Activated CD4-positive, alpha-beta T cell treated with anti-CD3 and anti-CD28 coated beads, Interleukin-2, amount 10 ng/mL, durations not matched to agents 7 days and 5 days (primary cell): ENCODE data around the gene RBM12. TPM values are rescaled to one million over a fixed set of nuclear protein-coding genes. Genes with fewer than 3 reads are reported as not detected.

ENCODE experiments used
- CTCF ChIA-PET: fragments of 350-600 bp; sonication (Branson Sonifier 250); formaldehyde crosslinking; loops from one replicate; lab custom pipeline; 2021; ENCODE audit warnings: antibody characterized with exemption; lab: Charles Lee
- POLR2A ChIA-PET: fragments of 350-600 bp; sonication (Branson Sonifier 250); formaldehyde crosslinking; loops from one replicate; lab custom pipeline; 2021; ENCODE audit warnings: antibody characterized with exemption; lab: Charles Lee
- DNase-seq: peaks from one replicate; pipeline ENCODE4 v3.0.0-alpha.2; 2020
- H3K27ac Mint-ChIP-seq: one replicate; pipeline ENCODE4 v1.8.0; 2021; ENCODE audit warnings: mild to moderate bottlenecking, moderate library complexity, mixed read lengths
- H3K27me3 Mint-ChIP-seq: one replicate; pipeline ENCODE4 v1.8.0; 2021; ENCODE audit warnings: mixed read lengths
- H3K36me3 Mint-ChIP-seq: one replicate; pipeline ENCODE4 v1.8.0; 2021; ENCODE audit warnings: low read depth, mixed read lengths
- H3K4me1 Mint-ChIP-seq: one replicate; pipeline ENCODE4 v1.8.0; 2021; ENCODE audit warnings: mixed read lengths
- H3K4me3 Mint-ChIP-seq: one replicate; pipeline ENCODE4 v1.8.0; 2021; ENCODE audit warnings: mild to moderate bottlenecking, moderate library complexity, mixed read lengths
- H3K9me3 Mint-ChIP-seq: one replicate; pipeline ENCODE4 v1.8.0; 2021; ENCODE audit warnings: mixed read lengths
- total RNA-seq, 2 experiments: library from RNA; stranded (reverse); gene quantifications; one replicate each; pipeline ENCODE4 v1.2.3, GENCODE V29; 2021

The RBM12 gene
- total RNA-seq, 2 experiments from 2014 or later: 121 to 127 TPM

- peaks cover 40% of the 10 kb centered on the region for H3K36me3 Mint-ChIP-seq
- ChIA-PET CTCF (interaction anchor here (0.6 kb wide), 1 partner anchor 83 kb away, joined by 3 read pairs; no protein-coding TSS in a partner anchor), POLR2A (no interaction called here)
- no peak for DNase-seq
- no peak overlapping the region for H3K4me3 Mint-ChIP-seq
- no peaks in the 10 kb centered on the region for H3K4me1 Mint-ChIP-seq
- no peak overlapping the region for H3K27ac Mint-ChIP-seq
- no peaks in the 10 kb centered on the region for H3K9me3 Mint-ChIP-seq
- H3K27me3 Mint-ChIP-seq: no peaks in the 10 kb centered on the region
Observed at GRCh38 chr20:35626386-35627001, 38.2 kb downstream of the RBM12 start.

GRCh38 chr20:35625584-35626385, 38.9 kb downstream of the RBM12 start:
- Mint-ChIP-seq H3K27me3 (no peaks in the 10 kb centered on the region), H3K4me1 (no peaks in the 10 kb centered on the region), H3K36me3 (peaks cover 40% of the 10 kb centered on the region), H3K9me3 (no peaks in the 10 kb centered on the region), H3K4me3 (no peak overlapping the region), H3K27ac (no peak overlapping the region)
- ChIA-PET CTCF (interaction anchor here (1.0 to 2.0 kb wide), 2 partner anchors 9 to 329 kb away, joined by 3 to 5 read pairs; partner anchors contain the start of gene SCAND1), POLR2A (no interaction called here)
- no peak for DNase-seq

- Mint-ChIP-seq H3K4me1 (peaks cover 30% of the 10 kb centered on the region), H3K4me3 (no peak overlapping the region), H3K27me3 (no peaks in the 10 kb centered on the region), H3K27ac (no peak overlapping the region), H3K36me3 (peaks cover 16% of the 10 kb centered on the region), H3K9me3 (no peaks in the 10 kb centered on the region)
- DNase-seq: no peak
- ChIA-PET POLR2A (no interaction called here), CTCF (interaction anchor here (0.6 to 9.3 kb wide), 3 partner anchors 16 to 158 kb away, joined by 3 to 50 read pairs (median 4); no protein-coding TSS in a partner anchor)
Observed at GRCh38 chr20:35621560-35621946, 43.1 kb downstream of the RBM12 start.

DNA sequence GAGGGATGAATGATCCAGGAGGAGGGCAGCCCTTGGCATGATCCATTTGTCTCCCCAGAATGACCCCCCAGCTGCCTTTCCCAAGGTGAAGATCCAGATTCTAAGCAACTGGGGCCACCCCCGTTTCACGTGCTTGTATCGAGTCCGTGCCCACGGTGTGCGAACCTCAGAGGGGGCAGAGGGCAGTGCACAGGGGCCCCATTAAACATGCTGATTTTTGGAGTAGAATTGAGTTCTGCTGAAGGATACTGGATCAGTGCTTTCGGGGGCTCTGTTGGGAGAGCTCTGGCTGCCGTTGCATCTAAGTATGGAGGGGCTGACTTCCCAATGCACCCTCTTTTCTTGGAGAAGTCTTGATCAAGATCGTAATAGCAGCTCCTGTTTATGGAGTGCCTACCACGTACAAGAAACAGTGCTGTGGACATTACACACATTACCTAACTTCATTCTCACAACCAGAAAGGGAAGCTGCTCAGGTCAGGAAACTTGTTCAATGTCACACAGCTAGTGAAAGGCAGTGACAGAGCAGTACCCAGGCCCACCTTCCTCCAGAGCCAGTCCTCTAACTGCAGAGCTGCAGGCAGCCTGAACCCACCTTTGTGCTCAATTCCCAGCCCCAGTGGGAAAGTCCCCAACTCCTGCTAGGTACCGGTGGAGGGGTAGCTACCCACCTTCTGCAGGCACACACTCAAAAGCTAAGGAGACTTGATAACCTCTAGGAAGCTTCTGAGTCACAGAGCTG, 43.7 kb downstream of the RBM12 start:
- ChIA-PET POLR2A (interaction anchor here (0.5 kb wide), 1 partner anchor 27 kb away, joined by 3 read pairs; no protein-coding TSS in a partner anchor), CTCF (interaction anchor here (0.6 to 9.3 kb wide), 3 partner anchors 16 to 158 kb away, joined by 3 to 50 read pairs (median 4); no protein-coding TSS in a partner anchor)
- peak overlapping the region; percentile 50 for H3K27ac Mint-ChIP-seq
- H3K36me3 Mint-ChIP-seq: peaks cover 11% of the 10 kb centered on the region
- no peak for DNase-seq
- no peaks in the 10 kb centered on the region for H3K9me3 Mint-ChIP-seq
- H3K4me3 Mint-ChIP-seq: no peak overlapping the region
- H3K4me1 Mint-ChIP-seq: peaks cover 33% of the 10 kb centered on the region
- no peaks in the 10 kb centered on the region for H3K27me3 Mint-ChIP-seq

DNA sequence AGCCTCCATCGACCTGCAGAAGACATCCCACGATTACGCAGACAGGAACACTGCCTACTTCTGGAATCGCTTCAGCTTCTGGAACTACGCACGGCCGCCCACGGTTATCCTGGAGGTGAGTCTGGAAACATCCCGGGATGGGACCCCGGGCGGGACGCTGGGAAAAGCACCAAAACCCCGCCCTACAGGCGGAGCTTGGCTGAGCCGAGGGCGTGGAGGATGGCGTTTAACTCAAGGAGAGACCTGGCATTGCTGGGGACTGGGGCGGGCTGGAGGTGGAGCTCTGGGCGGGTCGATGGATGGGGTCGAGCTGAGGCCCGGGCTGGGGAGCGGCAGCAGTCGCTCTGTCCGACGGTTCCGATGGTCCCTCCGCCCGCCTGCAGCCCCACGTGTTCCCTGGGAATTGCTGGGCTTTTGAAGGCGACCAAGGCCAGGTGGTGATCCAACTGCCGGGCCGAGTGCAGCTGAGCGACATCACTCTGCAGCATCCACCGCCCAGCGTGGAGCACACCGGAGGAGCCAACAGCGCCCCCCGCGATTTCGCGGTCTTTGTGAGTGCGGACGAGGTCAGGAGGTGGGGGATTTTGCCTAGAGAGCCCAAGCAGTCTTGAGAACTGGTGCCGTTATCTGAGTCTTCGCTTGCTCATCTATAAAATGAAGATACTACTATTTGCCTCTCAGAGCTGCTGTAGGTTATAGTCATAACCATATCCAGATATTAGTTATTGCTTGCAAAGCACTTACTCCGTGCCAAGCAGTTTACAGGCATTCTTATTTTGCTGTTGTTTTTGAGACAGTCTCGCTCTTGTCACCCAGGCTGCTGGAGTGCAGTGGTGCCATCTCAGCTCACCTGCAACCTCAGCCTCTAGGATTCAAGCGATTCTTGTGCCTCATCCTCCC, 45.3 kb downstream of the RBM12 start:
- peak; percentile 76 for DNase-seq
- POLR2A ChIA-PET: interaction anchor here (1.0 to 2.3 kb wide), 3 partner anchors 44 to 335 kb away, joined by 4 to 9 read pairs (median 5); partner anchors contain the start of gene SCAND1
- peaks cover 40% of the 10 kb centered on the region for H3K4me1 Mint-ChIP-seq
- CTCF ChIA-PET: interaction anchor here (0.5 to 9.3 kb wide), 24 partner anchors 8 to 1290 kb away, joined by 3 to 50 read pairs (median 4); no protein-coding TSS in a partner anchor
- no peaks in the 10 kb centered on the region for H3K9me3 Mint-ChIP-seq
- no peaks in the 10 kb centered on the region for H3K27me3 Mint-ChIP-seq
- H3K4me3 Mint-ChIP-seq: peak overlapping the region; percentile 77
- H3K27ac Mint-ChIP-seq: peak overlapping the region; percentile 79
- no peaks in the 10 kb centered on the region for H3K36me3 Mint-ChIP-seq

DNA sequence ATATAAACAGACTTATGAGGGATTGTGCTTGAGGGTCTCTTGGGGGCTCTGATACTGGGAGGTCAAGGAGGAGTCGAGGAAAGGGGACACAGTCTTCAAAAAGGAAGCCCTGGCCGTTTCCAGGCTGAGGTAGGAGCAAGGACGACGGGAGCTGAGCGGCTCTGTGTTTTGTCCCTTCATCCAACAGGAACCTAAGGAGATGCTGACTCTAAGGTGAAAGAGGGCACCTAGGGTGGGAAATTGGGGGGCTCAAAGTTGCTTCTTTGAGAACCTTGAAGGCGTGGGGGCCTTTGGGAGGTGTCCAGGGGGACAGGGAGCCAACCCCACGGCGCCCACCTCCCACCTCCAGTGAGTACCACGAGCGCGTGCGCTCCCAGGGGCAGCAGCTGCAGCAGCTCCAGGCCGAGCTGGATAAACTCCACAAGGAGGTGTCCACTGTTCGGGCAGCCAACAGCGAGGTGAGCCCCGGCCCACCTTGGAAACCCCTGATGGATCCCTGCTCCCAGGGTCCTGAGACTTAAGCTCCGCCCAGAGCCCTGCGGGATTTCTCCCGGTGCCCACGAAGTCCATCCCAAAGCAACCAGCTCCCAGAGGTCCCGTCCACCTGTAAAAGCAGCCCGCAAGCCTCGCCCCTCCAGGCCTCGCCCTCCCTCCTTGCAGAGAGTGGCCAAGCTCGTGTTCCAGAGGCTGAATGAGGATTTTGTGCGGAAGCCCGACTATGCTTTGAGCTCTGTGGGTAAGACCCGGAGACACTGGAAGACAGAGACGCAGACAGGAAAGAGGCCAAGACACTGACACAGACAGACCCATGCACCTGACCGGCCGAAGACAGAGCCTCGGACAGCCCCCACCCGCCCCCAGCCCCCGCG, 46.2 kb downstream of the RBM12 start:
- DNase-seq: peak; percentile 32
- POLR2A ChIA-PET: interaction anchor here (1.0 to 2.3 kb wide), 3 partner anchors 45 to 336 kb away, joined by 4 to 9 read pairs (median 5); partner anchors contain the start of gene SCAND1
- Mint-ChIP-seq H3K9me3 (no peaks in the 10 kb centered on the region), H3K4me1 (peaks cover 43% of the 10 kb centered on the region), H3K27ac (peak overlapping the region; percentile 87), H3K27me3 (peaks cover 2% of the 10 kb centered on the region), H3K36me3 (no peaks in the 10 kb centered on the region), H3K4me3 (peak overlapping the region; percentile 77)
- CTCF ChIA-PET: interaction anchor here (0.5 to 9.3 kb wide), 17 partner anchors 9 to 522 kb away, joined by 3 to 50 read pairs (median 5); no protein-coding TSS in a partner anchor

DNA sequence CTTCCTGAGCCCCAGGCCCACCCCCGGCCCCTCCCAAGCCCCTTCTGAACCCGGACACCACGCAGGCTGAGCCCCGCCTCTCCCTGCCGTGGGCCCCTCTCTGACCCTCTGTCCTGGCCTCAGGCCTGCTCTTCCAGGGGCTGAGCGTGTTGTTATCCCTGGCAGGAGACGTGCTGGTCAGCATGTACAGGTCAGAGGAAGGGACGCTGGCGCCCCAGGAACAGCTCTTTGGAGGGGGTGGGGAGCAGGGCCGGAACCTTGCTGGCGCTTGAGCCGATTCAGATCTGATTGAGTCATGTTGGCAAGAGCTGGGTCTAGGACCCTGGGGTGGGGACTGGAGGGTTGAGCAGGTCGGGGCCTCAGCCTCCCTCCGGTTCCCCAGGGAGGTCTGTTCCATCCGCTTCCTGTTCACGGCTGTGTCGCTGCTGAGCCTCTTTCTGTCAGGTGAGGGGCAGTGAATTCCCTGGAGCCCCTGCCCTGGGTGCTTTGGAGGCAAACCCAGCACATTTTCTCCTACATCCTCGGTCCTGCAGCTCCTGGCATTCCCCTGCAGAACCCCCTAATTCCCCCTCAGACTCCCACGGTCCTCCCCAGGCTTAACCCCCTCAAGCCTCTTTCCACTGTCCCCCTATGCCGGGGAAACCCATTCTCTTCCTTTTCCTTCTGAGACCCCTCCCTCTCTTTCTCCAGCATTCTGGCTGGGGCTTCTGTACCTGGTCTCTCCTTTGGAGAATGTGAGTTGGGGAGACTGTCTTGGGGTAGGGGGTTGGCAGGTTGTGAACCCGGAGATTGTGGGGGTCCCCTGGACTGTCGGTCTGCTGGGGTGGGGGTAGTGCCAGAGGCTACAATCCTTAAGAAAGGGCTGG, 47.1 kb downstream of the RBM12 start:
- H3K9me3 Mint-ChIP-seq: no peaks in the 10 kb centered on the region
- CTCF ChIA-PET: interaction anchor here (1.2 to 9.3 kb wide), 7 partner anchors 7 to 375 kb away, joined by 3 to 50 read pairs (median 5); partner anchors contain the start of gene SCAND1
- POLR2A ChIA-PET: interaction anchor here (2.2 to 2.3 kb wide), 2 partner anchors 46 to 336 kb away, joined by 9 to 10 read pairs; partner anchors contain the start of gene SCAND1
- peaks cover 2% of the 10 kb centered on the region for H3K27me3 Mint-ChIP-seq
- peak overlapping the region; percentile 77 for H3K4me3 Mint-ChIP-seq
- H3K27ac Mint-ChIP-seq: peak overlapping the region; percentile 87
- peaks cover 43% of the 10 kb centered on the region for H3K4me1 Mint-ChIP-seq
- peak; percentile 45 for DNase-seq
- no peaks in the 10 kb centered on the region for H3K36me3 Mint-ChIP-seq

DNA sequence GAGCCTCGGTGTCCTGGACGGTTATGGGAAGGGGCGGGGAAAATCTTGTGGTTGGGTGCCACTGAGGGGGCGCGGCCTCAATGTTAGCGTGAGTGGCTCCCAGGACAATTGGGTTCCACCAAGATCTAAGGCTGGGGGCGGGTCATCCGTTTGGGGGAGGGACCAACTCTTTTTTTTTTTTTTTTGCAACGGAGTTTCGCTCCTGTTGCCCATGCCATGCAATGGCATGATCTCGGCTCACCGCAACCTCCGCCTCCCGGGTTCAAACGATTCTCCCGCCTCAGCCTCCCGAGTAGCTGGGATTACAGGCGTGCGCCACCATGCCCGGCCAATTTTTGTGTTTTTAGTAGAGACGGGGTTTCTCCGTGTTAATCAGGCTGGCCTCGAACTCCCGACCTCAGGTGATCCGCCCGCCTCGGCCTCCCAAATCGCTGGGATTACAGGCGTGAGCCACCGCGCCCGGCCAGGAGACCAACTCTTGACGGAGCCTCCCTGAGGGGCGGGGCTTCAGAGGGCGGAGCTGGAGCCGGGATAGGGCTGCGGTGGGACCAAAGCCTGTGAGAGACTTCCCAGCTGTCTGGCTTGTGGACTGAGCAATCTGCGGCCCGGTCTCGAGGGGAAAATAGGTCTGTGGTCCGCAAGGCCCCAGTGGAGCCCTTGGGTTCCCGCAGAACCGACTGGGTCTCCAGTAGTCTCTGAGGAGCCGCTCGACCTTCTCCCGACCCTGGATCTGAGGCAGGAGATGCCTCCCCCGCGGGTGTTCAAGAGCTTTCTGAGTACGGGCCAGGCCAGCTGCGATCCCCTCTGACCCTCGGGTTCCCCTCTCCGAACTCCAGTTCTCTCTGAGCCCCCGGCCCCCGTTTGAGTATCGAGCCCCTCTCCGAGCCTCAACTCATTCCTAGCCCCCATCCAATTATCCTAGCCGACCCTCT, 48.0 kb downstream of the RBM12 start:
- CTCF ChIA-PET: interaction anchor here (0.5 to 9.3 kb wide), 7 partner anchors 8 to 376 kb away, joined by 3 to 50 read pairs (median 5); partner anchors contain the start of gene SCAND1
- Mint-ChIP-seq H3K27me3 (peaks cover 2% of the 10 kb centered on the region), H3K9me3 (no peaks in the 10 kb centered on the region), H3K36me3 (no peaks in the 10 kb centered on the region), H3K4me1 (peaks cover 43% of the 10 kb centered on the region), H3K27ac (peak overlapping the region; percentile 94), H3K4me3 (peak overlapping the region; percentile 77)
- POLR2A ChIA-PET: interaction anchor here (1.2 to 2.3 kb wide), 4 partner anchors 47 to 337 kb away, joined by 5 to 10 read pairs (median 8); partner anchors contain the start of genes RBM39 and SCAND1
- peak; percentile 100 for DNase-seq
